ENCODE measurements around the gene DDX21. TPM values are rescaled to one million over a fixed set of nuclear protein-coding genes. Genes with fewer than 3 reads are reported as not detected.

DDX21 gene
- total and polyA plus RNA-seq, 9 of the 15 experiments (the other 6 are each of a cell fraction or from before 2014, with no cell fraction given), result 143 to 365 (median 281) TPM

GRCh38 chr10:69018613-69019012 is 62.6 kb downstream of the DDX21 start:
- no peak overlapping the region for H3K4me3 ChIP-seq
- no peak overlapping the region; the same call in 2 of the 3 replicates for H3K27ac ChIP-seq (ENCODE audit: extremely low read depth, low read depth, low read length)
- H3K4me2 ChIP-seq (ENCODE audit: insufficient read depth, low read length), result peak overlapping the region; percentile 66
- POLR2A ChIA-PET, result interaction anchor here (0.7 to 1.0 kb wide), 7 partner anchors 10 to 487 kb away, joined by 3 to 5 read pairs (median 4); no protein-coding TSS in a partner anchor
- ATAC-seq (peak; percentile 77), FAIRE-seq (peak; percentile 68), DNase-seq (ENCODE audit: extremely low read depth in 1 of 4, low spot score in 3 of 4) (peak; percentile 65 to 77 (median 73))
- H3K9ac ChIP-seq (ENCODE audit: insufficient read depth in 1 of 2, low read depth in 2 of 2, low read length in 2 of 2), result peak overlapping the region in 1 of 2 experiments; percentile 15; a peak in 1 of 4 replicates
- peak overlapping the region; percentile 17; the same call in 1 of the 2 replicates for H2AFZ ChIP-seq (ENCODE audit: low read depth, low read length)
- no TSS peak for BruUV-seq (replicated peaks)
- 4% methylated on average over 3 of the region's 3 CpGs for WGBS (ENCODE audit: insufficient coverage, low coverage, missing lambda C conversion rate)
- H4K20me1 ChIP-seq (replicated peaks; ENCODE audit: control insufficient read depth, insufficient read depth, low read length), result no peaks in the 10 kb centered on the region
- CTCF ChIA-PET (ENCODE audit: low intra/inter-chr PET ratio), result no interaction called here
- no peaks in the 10 kb centered on the region for H3K9me1 ChIP-seq (ENCODE audit: control insufficient read depth, insufficient read depth, low read length)
- no peaks in the 10 kb centered on the region for H3K79me2 ChIP-seq (ENCODE audit: control insufficient read depth, insufficient read depth, low read length)
- H3K9me3 ChIP-seq (replicated peaks; ENCODE audit: control insufficient read depth, insufficient read depth, low read depth, low read length), result no peaks in the 10 kb centered on the region
- H3K4me1 ChIP-seq (replicated peaks in 1 of 2; ENCODE audit: control insufficient read depth in 2 of 2, insufficient read depth in 2 of 2, low read length in 2 of 2), result peaks cover 12 to 14% of the 10 kb centered on the region in 2 experiments; a peak in 4 of 5 replicates
- intact Hi-C loops (cut with micrococcal nuclease) (no loop called here), in situ Hi-C loops (cut with MboI) (loop anchor here (5.0 kb wide), 1 partner anchor 394 kb away; no protein-coding TSS in a partner anchor)
- no peaks in the 10 kb centered on the region for H3K27me3 ChIP-seq (ENCODE audit: control insufficient read depth in 2 of 2, insufficient read depth in 2 of 2, low read length in 2 of 2)
- H3K36me3 ChIP-seq (ENCODE audit: control insufficient read depth, insufficient read depth, low read length), result peaks cover 16% of the 10 kb centered on the region
- TF ChIP-seq TCFL5 (CRISPR knock-in tag; conservative IDR thresholded peaks at IDR 0.05), result no peak
- TF ChIP-seq MTA1 (IDR thresholded peaks at IDR 0.05; ENCODE audit: borderline replicate concordance), result peak; percentile 72; the same call in 1 of the 2 replicates
- TF ChIP-seq PRPF4 (IDR thresholded peaks at IDR 0.05; ENCODE audit: insufficient read depth, low read depth, low read length, poor library complexity, severe bottlenecking), result no peak
- TF ChIP-seq ZBTB2 (IDR thresholded peaks at IDR 0.05), result peak; percentile 61; the same call in 1 of the 2 replicates
- no peak for TF ChIP-seq DLX4 (CRISPR knock-in tag; IDR thresholded peaks at IDR 0.05)
- no peak for TF ChIP-seq SETDB1 (IDR thresholded peaks at IDR 0.05; ENCODE audit: low read length)
- TF ChIP-seq NFATC3 (IDR thresholded peaks at IDR 0.05), result no peak
- peak; percentile 44; the same call in 1 of the 2 replicates for TF ChIP-seq ZNF316 (IDR thresholded peaks at IDR 0.05)
- TF ChIP-seq FOXM1 (IDR thresholded peaks at IDR 0.05; ENCODE audit: low read depth), result peak; percentile 58; the same call in 1 of the 2 replicates
- TF ChIP-seq FOXM1 (CRISPR knock-in tag; IDR thresholded peaks at IDR 0.05; ENCODE audit: low read depth), result no peak
- no peak for TF ChIP-seq SREBF1 (IDR thresholded peaks at IDR 0.05; ENCODE audit: borderline replicate concordance, low read depth, low read length)
- TF ChIP-seq SNAPC5 (CRISPR knock-in tag; IDR thresholded peaks at IDR 0.05), result no peak
- no peak for TF ChIP-seq RFX5 (IDR thresholded peaks at IDR 0.05; ENCODE audit: low read depth, low read length)
- TF ChIP-seq IRF1 (CRISPR knock-in tag; IDR thresholded peaks at IDR 0.05; ENCODE audit: borderline replicate concordance), result no peak
- peak; percentile 63 for TF ChIP-seq VEZF1 (CRISPR knock-in tag; IDR thresholded peaks at IDR 0.05)
- peak; percentile 77 for TF ChIP-seq NCOR1 (IDR thresholded peaks at IDR 0.05)
- no peak for TF ChIP-seq MYNN (IDR thresholded peaks at IDR 0.05)
- no peak for TF ChIP-seq MYNN (CRISPR knock-in tag; IDR thresholded peaks at IDR 0.05)
- peak; percentile 27 for TF ChIP-seq HMGN3 (IDR thresholded peaks at IDR 0.05; ENCODE audit: borderline replicate concordance, extremely low read depth, insufficient read length, low read depth, low read length)
- peak; percentile 74 for TF ChIP-seq NFIC (IDR thresholded peaks at IDR 0.05)

All from K562 (cell line).